ENCODE data around the gene RBM20.

GRCh38 chr10:110788620-110789385 lies 144.7 kb downstream of the RBM20 start:
- TF ChIP-seq CTCF (IDR thresholded peaks at IDR 0.05) (no peak), POLR2A (IDR thresholded peaks at IDR 0.05) (no peak)

All from uterus (tissue), 2 donors.